Measurements from ENCODE around the gene RER1. TPM values are rescaled to one million over a fixed set of nuclear protein-coding genes. Genes with fewer than 3 reads are reported as not detected.

Gene RER1
- 157 TPM for polyA plus RNA-seq (2013, experiment 1 of 2; ENCODE audit: insufficient read length)
- 139 TPM for polyA plus RNA-seq (2013, experiment 2 of 2; ENCODE audit: insufficient read length)

GRCh38 chr1:2391041-2391930 lies at the start of gene RER1, which contains the start of gene MORN1:
TSS of gene RER1 (plus strand) at chr1:2391841. CDS start at chr1:2395791, 3,950 bp downstream.
TSS of gene MORN1 (minus strand) at chr1:2391554. CDS start at chr1:2391533, 21 bp downstream.
- DNase-seq = peak; percentile 99

DNA sequence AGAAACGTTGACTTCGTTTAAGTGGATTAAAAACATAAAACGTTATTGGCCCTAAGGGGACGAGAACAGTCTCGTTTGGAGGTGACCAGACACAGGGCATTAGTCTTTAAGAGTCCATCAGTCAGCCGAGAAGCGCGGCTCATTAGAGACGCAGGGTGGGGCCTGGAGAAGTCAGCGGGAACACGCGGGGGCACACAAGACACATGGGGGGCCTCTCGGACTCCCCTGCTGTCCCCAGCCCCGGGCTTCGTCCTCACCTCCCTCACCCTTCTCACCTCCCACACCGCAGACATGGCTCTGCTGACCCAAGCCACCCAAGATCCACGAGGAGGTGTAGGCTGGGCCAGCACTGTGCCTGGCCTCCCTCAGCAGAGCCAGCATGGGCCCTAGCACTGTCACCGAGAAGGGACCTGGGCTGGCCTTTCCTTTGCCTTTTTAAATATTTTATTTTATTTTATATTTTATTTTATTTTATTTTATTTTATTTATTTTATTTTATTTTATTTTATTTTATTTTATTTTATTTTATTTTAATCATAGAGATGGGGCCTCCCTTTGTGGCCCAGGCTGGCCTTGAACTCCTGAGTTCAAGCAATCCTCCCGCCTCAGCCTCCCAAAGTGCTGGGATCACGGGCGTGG lies 49.1 kb upstream of the RER1 start:
- DNase-seq = no peak

GRCh38 chr1:2343023-2343935 lies 48.4 kb upstream of the RER1 start:
- DNase-seq = no peak

DNA sequence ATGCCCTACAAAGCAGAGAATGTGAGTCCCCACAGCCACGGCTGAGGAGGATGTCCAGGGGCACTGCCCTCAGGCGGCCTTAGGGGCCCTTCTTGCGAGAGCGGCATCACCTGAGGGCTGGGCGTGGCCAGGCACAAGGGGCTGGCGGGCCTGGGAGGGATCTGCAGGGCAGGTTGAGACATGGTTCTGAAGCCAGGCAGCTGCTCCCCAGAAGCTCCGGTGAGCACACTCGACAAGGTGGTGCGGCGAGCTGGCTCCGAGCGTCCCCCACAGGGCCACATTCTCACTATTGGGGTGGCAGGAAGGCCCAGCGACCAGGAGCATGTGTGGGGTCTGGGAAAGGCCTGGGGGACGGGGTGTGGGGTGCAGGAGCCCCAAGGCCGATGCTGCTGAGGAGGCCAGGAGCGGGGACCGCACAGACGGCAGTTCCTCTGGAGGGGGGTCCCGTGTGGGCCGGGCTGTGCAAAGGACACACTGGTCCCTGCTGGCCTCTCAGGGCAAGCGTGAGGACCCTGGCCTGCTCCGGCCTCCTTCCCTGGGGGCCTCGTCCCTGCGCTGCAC lies 47.4 kb upstream of the RER1 start:
- no peak for DNase-seq

DNA sequence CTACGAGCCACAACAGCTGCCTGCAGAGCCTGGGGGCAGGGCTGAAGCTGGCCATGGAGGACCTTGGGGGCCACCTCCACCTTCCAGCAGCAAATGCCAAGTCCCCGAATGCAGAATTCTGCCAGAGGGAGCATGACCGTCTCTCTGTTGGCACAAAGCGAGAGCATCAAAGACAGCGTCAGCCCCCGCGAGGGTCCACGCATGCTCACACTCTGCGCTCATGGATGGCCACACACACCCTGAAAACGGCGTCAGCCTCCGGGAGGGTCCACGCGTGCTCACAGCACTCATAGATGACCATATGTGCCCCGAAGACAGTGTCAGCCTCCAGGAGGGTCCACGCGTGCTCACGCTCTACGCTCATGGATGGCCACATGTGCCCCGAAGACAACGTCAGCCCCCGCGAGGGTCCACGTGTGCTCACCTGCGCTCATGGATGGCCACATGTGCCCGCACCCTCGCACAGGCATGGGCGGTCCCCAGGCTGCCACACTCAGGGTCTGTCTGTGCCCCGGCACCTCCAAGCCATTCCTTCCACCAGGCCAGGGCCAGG lies 46.8 kb upstream of the RER1 start:
- DNase-seq = no peak

DNA sequence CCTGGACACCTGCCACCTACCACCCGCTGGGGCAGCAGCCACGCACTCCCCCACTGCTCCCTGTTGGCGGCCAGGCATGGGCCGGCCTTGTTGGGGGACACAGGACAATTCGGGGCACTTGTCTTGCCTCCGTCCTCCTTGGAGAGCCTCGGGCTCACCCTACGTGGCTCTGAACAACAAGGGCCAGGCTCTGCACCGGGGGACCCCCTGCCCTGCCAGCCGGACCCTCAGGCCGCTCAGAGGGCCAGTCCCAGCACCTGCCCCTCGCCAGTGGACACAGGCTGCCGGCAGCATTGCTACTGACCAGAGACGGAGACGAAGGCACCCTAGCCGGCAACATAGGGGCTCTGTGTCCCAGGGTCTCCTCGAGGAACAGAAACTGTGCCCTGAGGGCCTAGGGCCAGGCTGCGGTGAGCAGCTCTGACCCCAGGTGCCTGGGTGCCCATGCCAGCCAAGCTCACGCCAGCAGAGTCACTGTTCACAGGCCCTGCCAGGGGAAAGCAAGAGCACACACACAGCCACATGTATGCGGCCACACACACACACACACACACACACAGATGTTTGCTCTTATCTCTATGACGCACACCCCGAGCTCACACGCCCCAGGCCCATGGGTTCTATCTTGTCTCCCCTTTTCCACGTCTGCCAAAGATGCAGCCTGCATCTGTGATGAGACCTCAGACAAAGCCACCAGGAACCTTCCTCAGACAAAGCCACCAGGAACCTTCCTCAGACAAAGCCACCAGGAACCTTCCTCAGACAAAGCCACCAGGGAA lies 46.2 kb upstream of the RER1 start:
- DNase-seq = no peak

DNA sequence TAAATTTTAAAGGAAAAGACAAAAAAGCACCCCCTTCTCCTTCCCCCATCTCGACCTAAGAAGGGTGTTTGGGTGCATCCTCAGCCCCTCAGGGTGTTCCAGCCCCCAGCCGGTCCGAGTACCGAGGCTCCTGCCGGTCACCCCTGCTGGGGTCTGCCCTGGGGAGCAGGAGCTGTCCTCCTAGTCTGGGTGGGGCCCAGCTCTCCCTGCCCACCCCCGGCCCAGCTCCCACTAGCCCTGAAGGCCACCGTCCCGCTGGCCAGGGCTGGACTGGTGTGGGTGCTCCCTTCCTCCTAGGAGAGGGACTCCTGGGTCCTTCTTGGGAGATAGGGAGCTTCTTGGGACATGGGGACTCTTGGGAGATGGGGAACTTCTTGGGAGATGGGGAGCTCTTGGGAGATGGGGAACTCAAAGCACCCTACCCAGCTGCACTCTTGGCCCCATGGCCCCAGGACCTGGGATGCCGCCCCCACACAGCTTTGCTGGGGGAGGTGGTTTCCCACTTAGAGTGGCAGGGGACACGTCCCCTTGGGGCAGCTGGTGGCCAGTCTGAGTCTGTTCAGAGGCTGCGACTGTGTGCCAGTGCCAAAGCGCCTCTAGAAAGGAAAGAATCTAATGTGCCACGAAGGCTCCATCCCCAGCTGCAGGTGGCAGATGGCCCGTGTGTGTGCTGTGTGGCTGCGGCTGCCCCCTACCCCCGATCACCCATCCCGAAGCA lies 44.8 kb upstream of the RER1 start:
- DNase-seq = no peak

DNA sequence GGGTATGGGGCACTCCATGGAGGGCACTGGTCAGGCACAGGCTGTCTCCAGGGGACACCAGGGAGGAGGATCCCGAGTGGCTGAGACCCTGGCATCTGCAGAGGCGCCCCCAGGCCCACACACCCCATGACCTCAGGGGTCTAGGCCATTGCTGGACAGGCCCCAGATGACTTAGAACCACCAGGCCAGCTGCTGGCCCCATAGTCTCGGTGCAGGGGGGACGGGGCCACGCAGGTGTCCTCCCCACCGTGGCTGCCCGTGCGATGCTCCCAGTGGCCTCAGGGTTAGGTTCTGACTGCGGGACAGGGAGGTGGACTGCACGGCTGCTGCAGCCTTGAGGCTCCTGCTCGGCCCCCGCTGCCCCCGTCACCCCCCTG lies 44.2 kb upstream of the RER1 start:
- DNase-seq = no peak

DNA sequence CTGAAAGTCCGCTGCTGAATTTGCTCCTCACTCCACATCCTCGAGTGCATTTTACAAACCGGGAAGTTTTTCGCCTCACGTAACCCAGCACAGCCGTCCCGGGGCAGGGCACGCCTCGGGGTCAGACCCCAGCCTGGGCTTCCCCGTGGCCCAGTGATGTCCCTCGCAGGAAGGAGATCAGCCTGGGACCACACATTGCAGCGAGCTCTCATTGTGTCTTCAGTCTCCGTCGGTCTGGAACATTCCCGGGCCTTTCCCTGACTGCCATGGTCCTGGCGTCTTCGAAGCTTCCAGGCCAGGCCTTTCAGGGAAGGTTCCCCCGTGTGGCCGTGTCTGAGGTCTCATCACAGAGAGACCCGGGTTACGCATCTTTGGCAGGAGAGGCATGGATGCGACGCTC lies 43.7 kb upstream of the RER1 start:
- DNase-seq = no peak

- DNase-seq = no peak
Measured at GRCh38 chr1:2348346-2349325, 43.0 kb upstream of the RER1 start.

- no peak for DNase-seq
Measured at GRCh38 chr1:2349806-2350205, 41.8 kb upstream of the RER1 start.

DNA sequence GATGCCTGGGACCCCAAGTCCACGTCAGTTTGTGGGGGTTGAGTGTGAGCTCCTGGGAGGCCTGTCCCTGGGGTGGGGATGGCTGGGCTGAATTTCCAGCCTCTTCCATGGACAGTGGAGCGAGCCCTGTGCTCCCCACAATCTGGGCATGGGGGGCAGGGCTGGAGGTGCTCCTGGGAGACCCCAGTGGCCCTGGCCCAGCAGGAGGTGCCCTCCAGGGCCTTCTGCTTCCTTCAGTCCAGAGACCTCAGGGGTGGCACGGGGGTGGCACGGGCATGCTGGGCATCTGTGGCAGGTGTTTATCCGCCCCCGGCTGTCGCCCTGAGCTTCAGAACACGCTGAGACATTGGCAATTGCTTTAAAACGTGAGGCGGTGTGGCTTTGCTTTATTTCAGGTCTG lies 41.1 kb upstream of the RER1 start:
- no peak for DNase-seq

- DNase-seq = no peak
Measured at GRCh38 chr1:2350911-2351655, 40.6 kb upstream of the RER1 start.

- DNase-seq = no peak
Measured at GRCh38 chr1:2351723-2352122, 39.9 kb upstream of the RER1 start.

- no peak for DNase-seq
Measured at GRCh38 chr1:2352341-2352896, 39.2 kb upstream of the RER1 start.

DNA sequence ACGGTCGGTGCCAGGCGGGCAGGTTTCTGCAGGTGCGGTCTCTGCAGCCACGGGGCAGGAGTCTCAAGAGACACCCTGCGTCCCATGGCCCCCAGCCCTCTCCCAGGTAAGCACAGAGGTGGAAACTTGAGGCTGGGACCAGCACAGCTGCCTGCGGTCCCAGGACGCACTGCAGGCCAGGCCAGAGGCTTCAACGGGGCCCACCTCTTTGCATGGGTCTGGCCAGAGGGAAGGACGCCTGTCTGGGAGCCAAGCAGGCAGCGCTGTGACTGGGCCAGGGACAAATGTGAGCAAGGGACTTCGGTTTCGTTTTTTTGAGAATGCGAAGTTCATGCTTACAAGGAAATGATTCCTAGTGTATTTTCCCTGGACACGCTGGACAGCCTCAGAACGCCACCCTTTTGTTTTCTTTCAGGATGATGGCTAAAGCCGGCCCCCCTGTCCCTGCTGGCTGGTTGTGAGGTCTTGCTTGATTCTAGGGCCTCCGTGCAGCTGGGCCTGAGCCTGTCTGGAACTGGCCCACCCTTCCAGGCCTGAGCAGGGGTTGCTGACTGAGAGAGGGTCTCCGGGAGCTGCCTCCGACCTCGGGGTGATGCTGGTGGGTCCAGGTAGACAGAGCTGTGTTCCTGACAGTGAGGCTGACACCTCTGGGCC lies 38.6 kb upstream of the RER1 start:
- no peak for DNase-seq
